SK-N-SH treated with all-trans-retinoic acid at 6 μM for 48 hours (cell line): ENCODE measurements around the gene MMADHC.

ENCODE experiments used
- ATAC-seq: fragments of 200-7000 bp; cut with Tn5 transposase; 3 replicates; pipeline ENCODE4 v1.9.1; 2020; ENCODE audit warnings: mild to moderate bottlenecking, moderate library complexity
- BACH2 ChIP-seq: fragments of 250-450 bp; sonication (Bioruptor Pico); IDR thresholded peaks from 2 replicates; pipeline ENCODE4 v1.9.0; 2021; ENCODE audit warnings: mild to moderate bottlenecking, borderline replicate concordance
- CSDC2 ChIP-seq: fragments of 250-450 bp; sonication (Bioruptor Pico); IDR thresholded peaks from 2 replicates; pipeline ENCODE4 v1.5.0; 2020; ENCODE audit warnings: mild to moderate bottlenecking, moderate library complexity
- ZFP30 ChIP-seq: fragments of 450-650 bp; formaldehyde crosslinking; IDR thresholded peaks from 2 replicates; pipeline ENCODE4 v1.5.0; 2022; ENCODE audit warnings: mild to moderate bottlenecking, moderate library complexity
- TF ChIP-seq, protein P1 (sequence below): fragments of 250-450 bp; sonication (Bioruptor Pico); IDR thresholded peaks from 2 replicates; pipeline ENCODE4 v1.8.0; 2021; ENCODE audit warnings: low read depth, mild to moderate bottlenecking, moderate library complexity, borderline replicate concordance

MMADHC gene

DNA sequence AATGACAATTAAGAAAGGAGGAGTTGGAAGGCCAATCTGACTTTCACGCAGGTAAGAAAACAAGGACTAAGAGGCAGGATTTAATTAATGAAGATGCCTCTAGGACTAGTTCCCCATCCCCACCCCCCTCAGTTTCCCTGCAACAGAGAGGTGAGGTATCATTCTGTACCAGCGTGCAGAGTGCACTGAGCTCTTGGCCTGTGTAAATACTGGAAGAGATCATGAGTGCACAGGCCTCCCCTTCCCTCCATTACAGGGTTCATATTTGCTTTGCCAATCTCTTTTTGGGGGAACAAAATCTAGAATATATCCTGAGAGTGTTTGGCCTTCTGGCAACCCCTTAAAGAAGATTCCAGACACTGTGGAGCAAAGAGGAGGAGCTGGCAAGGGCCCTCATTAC lies 60.9 kb downstream of the MMADHC start (continued):
- TF ChIP-seq BACH2 (CRISPR knock-in tag) = no peak

DNA sequence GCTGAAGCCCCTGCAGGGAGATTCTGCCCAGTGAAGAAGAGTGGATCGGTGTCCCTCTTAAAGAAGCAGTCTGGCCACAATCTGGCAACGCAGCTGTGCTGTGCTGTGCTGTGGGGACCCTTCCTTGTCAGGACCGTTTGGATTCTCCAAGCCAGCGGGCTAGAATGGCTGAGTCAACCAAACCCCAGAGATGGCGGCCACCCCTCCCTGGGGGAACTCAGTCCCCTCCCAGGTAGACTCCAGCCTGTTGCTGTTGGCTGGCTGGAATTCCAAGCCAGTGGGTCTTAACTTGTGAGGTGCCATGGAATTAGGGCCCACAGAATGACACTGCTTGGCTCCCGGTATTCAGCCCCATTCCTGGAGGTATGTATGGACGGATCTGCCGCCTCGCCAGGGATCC lies 62.3 kb downstream of the MMADHC start:
- ATAC-seq = no peak
- TF ChIP-seq CSDC2 (CRISPR knock-in tag) = no peak
- TF ChIP-seq, protein P1, sequence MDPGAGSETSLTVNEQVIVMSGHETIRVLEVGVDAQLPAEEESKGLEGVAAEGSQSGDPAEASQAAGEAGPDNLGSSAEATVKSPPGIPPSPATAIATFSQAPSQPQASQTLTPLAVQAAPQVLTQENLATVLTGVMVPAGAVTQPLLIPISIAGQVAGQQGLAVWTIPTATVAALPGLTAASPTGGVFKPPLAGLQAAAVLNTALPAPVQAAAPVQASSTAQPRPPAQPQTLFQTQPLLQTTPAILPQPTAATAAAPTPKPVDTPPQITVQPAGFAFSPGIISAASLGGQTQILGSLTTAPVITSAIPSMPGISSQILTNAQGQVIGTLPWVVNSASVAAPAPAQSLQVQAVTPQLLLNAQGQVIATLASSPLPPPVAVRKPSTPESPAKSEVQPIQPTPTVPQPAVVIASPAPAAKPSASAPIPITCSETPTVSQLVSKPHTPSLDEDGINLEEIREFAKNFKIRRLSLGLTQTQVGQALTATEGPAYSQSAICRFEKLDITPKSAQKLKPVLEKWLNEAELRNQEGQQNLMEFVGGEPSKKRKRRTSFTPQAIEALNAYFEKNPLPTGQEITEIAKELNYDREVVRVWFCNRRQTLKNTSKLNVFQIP (CRISPR knock-in tag) = no peak
- no peak for TF ChIP-seq ZFP30 (CRISPR knock-in tag)
